Tibial artery (tissue), 4 donors: ENCODE results near the gene CAMKMT.

Experiments used
- DNase-seq, 2 donors: peaks; one replicate each; pipeline ENCODE4 v3.0.0-alpha.2; 2019
- H3K27ac ChIP-seq, 2 donors: fragments of 200-600 bp; sonication (generic) in 1 of 2; 1 replicate in 1 of 2; 2 replicates in 1 of 2; pipeline ENCODE4 v1.5.1; 2018 to 2019; ENCODE audit warnings: mild to moderate bottlenecking in 1 of 2
- H3K27me3 ChIP-seq, 2 donors: fragments of 200-600 bp; sonication (generic) in 1 of 2; one replicate each; pipeline versions ENCODE4 v1.5.1 to v1.6.0; 2016 to 2019
- H3K36me3 ChIP-seq, 3 donors: fragments of 200-600 bp; sonication (generic) in 2 of 3; one replicate each; pipeline ENCODE4 v1.5.1; 2016 to 2019; ENCODE audit warnings: mild to moderate bottlenecking in 2 of 3
- H3K4me1 ChIP-seq, 4 donors: fragments of 200-600 bp; sonication (generic) in 2 of 4; 1 replicate in 3 of 4; 2 replicates in 1 of 4; pipeline ENCODE4 v1.5.1; 2016 to 2019
- H3K4me3 ChIP-seq, 2 donors: fragments of 200-600 bp; sonication (generic) in 1 of 2; 1 replicate in 1 of 2; 2 replicates in 1 of 2; pipeline ENCODE4 v1.5.1; 2018 to 2019; ENCODE audit warnings: mild to moderate bottlenecking in 2 of 2
- H3K9me3 ChIP-seq, 3 donors: fragments of 200-600 bp; sonication (generic) in 1 of 3; one replicate each; pipeline ENCODE4 v1.5.1; 2016 to 2019
- intact Hi-C: fragments of 100-400 bp; cut with DNase I; formaldehyde crosslinking; loops from one replicate; pipeline ENCODE4 v1.15.0; 2023; ENCODE audit warnings: low total_unique reads
- TF ChIP-seq, protein P1 (sequence below), 2 experiments: fragments of 200-600 bp in 1 of 2; fragments of 450-650 bp in 1 of 2; IDR thresholded peaks; one replicate each; pipeline ENCODE4 v1.5.1; 2017 to 2019; ENCODE audit warnings: antibody characterized with exemption in 2 of 2, mild to moderate bottlenecking in 1 of 2, moderate library complexity in 1 of 2

CAMKMT gene

DNA sequence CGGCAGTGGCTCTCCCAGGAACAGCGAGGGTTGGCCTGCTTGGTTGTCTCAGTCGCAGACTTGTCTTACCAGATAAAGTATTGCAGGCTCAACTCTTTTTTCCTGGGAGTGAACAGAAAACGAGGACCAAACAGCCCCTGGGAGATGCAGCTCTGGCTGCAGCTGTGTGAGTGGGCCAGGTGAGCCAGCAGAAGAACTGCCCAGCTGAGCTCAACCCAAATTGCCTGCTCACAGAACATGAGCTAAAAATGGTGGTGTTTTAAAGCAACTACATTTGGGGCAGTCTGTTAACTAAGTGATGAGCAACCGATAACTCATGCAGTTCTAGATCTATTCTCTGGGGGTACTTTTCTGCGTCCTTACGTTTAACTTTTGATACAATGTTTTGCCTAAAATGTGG lies 418.7 kb downstream of the CAMKMT start:
- intact Hi-C loops: no loop called here
- peaks cover 0 to 9% (median 8%) of the 10 kb centered on the region in 3 donors for H3K9me3 ChIP-seq
- no peak overlapping the region for H3K4me3 ChIP-seq
- no peak for DNase-seq
- H3K36me3 ChIP-seq: peaks cover 0 to 7% (median 0%) of the 10 kb centered on the region in 3 donors
- H3K27ac ChIP-seq: no peak overlapping the region
- TF ChIP-seq, protein P1, sequence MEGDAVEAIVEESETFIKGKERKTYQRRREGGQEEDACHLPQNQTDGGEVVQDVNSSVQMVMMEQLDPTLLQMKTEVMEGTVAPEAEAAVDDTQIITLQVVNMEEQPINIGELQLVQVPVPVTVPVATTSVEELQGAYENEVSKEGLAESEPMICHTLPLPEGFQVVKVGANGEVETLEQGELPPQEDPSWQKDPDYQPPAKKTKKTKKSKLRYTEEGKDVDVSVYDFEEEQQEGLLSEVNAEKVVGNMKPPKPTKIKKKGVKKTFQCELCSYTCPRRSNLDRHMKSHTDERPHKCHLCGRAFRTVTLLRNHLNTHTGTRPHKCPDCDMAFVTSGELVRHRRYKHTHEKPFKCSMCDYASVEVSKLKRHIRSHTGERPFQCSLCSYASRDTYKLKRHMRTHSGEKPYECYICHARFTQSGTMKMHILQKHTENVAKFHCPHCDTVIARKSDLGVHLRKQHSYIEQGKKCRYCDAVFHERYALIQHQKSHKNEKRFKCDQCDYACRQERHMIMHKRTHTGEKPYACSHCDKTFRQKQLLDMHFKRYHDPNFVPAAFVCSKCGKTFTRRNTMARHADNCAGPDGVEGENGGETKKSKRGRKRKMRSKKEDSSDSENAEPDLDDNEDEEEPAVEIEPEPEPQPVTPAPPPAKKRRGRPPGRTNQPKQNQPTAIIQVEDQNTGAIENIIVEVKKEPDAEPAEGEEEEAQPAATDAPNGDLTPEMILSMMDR (IDR thresholded peaks at IDR 0.05): no peak
- H3K27me3 ChIP-seq: no peaks in the 10 kb centered on the region
- no peaks in the 10 kb centered on the region for H3K4me1 ChIP-seq

DNA sequence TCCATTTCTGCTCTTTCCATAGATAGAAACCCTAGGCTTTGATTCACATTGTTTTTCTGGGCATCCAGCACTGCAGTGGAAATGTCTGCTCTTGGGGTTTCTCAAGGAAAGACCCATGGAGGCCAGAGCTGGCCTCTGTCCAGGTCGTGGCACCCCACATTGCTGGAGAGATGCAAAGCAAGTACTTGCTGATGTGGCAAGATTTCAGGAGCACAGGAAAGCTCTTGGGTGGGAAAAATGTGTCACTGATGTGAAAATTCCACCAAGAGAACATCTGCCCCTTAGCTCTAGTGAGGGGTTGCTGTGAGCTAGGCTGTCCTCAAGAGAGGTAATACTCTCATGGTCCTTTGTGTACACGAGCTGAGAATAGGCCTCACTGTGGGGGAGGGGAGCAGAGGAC lies 423.7 kb downstream of the CAMKMT start:
- Histone ChIP-seq H3K4me1 (peaks cover 0 to 6% (median 2%) of the 10 kb centered on the region in 4 donors), H3K27me3 (no peaks in the 10 kb centered on the region), H3K36me3 (no peaks in the 10 kb centered on the region), H3K9me3 (peaks cover 0 to 8% (median 0%) of the 10 kb centered on the region in 3 donors), H3K27ac (no peak overlapping the region), H3K4me3 (no peak overlapping the region)
- DNase-seq: no peak
- TF ChIP-seq, protein P1 (IDR thresholded peaks at IDR 0.05): no peak
- intact Hi-C loops: no loop called here

DNA sequence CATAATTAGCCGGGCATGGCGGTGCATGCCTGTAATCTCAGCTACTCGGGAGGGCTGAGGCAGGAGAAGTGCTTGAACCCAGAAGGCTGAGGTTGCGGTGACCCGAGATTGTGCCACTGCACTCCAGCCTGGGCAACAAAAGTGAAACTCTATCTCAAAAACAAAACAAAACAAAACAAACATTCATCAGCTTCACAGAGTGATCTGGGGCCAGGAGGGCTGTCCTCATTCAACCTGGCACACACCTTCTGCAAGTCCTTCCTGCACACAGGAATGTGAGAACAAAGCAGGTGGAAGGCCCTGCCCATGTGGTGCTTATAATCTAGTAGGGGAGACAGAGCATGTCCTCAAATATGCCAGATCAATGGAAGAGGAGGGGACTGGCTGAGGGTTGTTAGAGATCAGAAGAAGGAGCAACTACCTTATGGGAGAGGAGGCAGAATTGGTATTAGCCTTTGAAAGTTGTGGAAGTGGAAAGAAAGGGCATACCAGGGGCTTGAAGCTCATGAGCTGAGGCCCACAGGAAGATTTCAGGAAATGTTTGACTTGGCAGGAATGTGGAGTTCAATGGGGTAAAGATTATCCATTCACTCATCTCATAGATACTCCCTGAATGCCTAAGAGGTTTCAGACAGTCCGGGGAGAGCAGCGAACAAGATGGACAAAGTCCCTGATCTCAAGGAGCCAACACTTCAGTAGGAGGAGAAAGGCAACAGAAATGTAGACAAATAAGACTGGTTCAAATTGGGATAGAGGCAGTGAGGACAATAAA lies 424.5 kb downstream of the CAMKMT start:
- Histone ChIP-seq H3K9me3 (peaks cover 0 to 8% (median 0%) of the 10 kb centered on the region in 3 donors), H3K27ac (no peak overlapping the region), H3K27me3 (no peaks in the 10 kb centered on the region), H3K4me1 (peaks cover 0 to 6% (median 2%) of the 10 kb centered on the region in 4 donors), H3K4me3 (no peak overlapping the region), H3K36me3 (no peaks in the 10 kb centered on the region)
- DNase-seq: no peak
- TF ChIP-seq, protein P1 (IDR thresholded peaks at IDR 0.05): no peak
- intact Hi-C loops: no loop called here

DNA sequence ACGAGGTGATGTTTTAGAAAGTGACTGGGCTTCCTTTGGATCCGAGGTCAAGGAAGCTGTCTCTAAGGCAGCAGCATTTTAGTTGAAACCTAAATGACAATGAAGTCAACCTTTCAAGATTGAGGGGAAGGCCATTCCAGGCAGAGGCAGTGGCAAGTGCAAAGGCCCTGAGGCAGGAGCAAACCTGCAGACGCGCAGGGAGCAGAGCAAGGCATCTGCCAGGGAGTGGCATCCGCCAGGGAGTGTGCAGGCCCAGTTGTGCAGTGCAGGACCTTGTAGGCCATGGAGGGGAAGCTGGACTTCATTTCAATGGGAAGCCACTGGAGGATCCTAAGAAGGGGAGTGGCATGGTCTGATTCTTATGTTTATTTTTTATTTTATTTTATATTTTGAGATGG lies 425.1 kb downstream of the CAMKMT start:
- H3K27ac ChIP-seq: no peak overlapping the region
- TF ChIP-seq, protein P1 (IDR thresholded peaks at IDR 0.05): no peak
- no peaks in the 10 kb centered on the region for H3K27me3 ChIP-seq

DNA sequence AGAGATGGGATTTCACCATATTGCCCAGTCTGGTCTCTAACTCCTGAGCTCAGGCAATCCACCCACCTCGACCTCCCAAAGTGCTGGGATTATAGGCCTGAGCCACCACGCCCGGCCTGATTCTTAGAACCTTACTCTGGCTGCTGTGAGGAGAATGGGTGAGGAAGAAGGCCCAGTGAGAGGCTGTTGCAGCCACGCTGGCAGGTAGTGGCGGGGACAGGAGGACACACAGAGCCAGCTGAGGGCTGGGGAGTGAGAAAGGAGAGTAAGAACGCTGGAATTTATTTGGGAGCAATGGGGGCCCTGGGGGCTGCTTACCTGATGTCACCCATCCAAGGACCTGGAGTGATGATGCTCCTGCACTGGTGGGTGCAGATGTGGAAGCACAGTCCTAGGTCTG lies 425.9 kb downstream of the CAMKMT start:
- intact Hi-C loops: no loop called here
- H3K36me3 ChIP-seq: no peaks in the 10 kb centered on the region
- no peak overlapping the region for H3K27ac ChIP-seq
- H3K9me3 ChIP-seq: no peaks in the 10 kb centered on the region
- DNase-seq: no peak
- no peak overlapping the region for H3K4me3 ChIP-seq
- H3K27me3 ChIP-seq: no peaks in the 10 kb centered on the region
- TF ChIP-seq, protein P1 (IDR thresholded peaks at IDR 0.05): no peak
- peaks cover 0 to 6% (median 2%) of the 10 kb centered on the region in 4 donors for H3K4me1 ChIP-seq

More for the DNA sequence above, 425.1 kb downstream of the CAMKMT start:
- H3K4me1 ChIP-seq: peaks cover 0 to 6% (median 2%) of the 10 kb centered on the region in 4 donors
- no peak for DNase-seq
- H3K4me3 ChIP-seq: no peak overlapping the region
- peaks cover 0 to 7% (median 0%) of the 10 kb centered on the region in 3 donors for H3K9me3 ChIP-seq
- no peaks in the 10 kb centered on the region for H3K36me3 ChIP-seq
- intact Hi-C loops: no loop called here
